Astrocyte (in vitro differentiated cells and primary cell): Measurements from ENCODE around the gene PTK7.

Experiments used
- EZH2 ChIP-seq: IDR thresholded peaks from 2 replicates; pipeline ENCODE4 v1.6.1; 2012; ENCODE audit warnings: mild to moderate bottlenecking, low read length, inconsistent platforms; ENCODE audit not compliant: insufficient read depth
- TF ChIP-seq, protein P1 (sequence below): IDR thresholded peaks from 2 replicates; pipeline ENCODE4 v1.5.1; 2011; ENCODE audit warnings: low read depth, mild to moderate bottlenecking, inconsistent platforms, low read length, moderate library complexity; ENCODE audit not compliant: insufficient read depth

DNA sequence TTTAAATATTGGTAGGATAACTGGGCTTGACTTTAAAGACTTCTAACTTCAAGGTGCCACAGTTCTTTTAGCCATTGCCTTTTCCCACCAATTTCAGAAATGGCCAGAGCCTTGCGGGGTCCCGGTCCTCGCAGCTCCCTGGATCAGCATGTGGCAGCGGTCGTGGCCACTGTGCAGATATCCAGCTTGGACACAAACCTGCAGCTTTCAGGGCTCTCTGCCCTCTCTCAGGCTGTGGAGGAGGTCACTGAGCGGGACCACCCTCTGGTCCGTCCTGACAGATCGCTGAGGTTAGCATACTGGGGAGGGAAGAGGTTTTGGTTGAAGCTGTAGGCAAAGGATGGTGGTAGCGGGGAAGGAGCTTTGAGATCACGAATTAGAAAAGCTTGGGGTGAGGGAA is 112.3 kb downstream of the PTK7 start:
- no peak for TF ChIP-seq EZH2
- TF ChIP-seq, protein P1, sequence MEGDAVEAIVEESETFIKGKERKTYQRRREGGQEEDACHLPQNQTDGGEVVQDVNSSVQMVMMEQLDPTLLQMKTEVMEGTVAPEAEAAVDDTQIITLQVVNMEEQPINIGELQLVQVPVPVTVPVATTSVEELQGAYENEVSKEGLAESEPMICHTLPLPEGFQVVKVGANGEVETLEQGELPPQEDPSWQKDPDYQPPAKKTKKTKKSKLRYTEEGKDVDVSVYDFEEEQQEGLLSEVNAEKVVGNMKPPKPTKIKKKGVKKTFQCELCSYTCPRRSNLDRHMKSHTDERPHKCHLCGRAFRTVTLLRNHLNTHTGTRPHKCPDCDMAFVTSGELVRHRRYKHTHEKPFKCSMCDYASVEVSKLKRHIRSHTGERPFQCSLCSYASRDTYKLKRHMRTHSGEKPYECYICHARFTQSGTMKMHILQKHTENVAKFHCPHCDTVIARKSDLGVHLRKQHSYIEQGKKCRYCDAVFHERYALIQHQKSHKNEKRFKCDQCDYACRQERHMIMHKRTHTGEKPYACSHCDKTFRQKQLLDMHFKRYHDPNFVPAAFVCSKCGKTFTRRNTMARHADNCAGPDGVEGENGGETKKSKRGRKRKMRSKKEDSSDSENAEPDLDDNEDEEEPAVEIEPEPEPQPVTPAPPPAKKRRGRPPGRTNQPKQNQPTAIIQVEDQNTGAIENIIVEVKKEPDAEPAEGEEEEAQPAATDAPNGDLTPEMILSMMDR = no peak
